HG03521 (cell line): ENCODE results near the gene PPP2R2D.

Experiments
- ATAC-seq: cut with Tn5 transposase; IDR thresholded peaks from one replicate; pipeline ENCODE4 v1.9.1; 2021; ENCODE audit warnings: mild to moderate bottlenecking, moderate library complexity; ENCODE audit not compliant: unreplicated experiment

PPP2R2D gene

GRCh38 chr10:131926253-131926652 is 25.4 kb downstream of the PPP2R2D start:
- no peak for ATAC-seq

- no peak for ATAC-seq
Observed at GRCh38 chr10:131926743-131927595, 26.2 kb downstream of the PPP2R2D start.

GRCh38 chr10:131928248-131929095 is 27.7 kb downstream of the PPP2R2D start:
- no peak for ATAC-seq

- ATAC-seq, result no peak
Observed at GRCh38 chr10:131929122-131929845, 28.5 kb downstream of the PPP2R2D start.

GRCh38 chr10:131930150-131930549 is 29.3 kb downstream of the PPP2R2D start:
- ATAC-seq, result no peak

- ATAC-seq, result no peak
Observed at GRCh38 chr10:131930586-131931330, 29.9 kb downstream of the PPP2R2D start.

- ATAC-seq, result no peak
Observed at GRCh38 chr10:131931981-131932380, 31.2 kb downstream of the PPP2R2D start.

GRCh38 chr10:131933016-131933695 is 32.3 kb downstream of the PPP2R2D start:
- ATAC-seq, result no peak

- ATAC-seq, result no peak
Observed at GRCh38 chr10:131933696-131934086, 32.9 kb downstream of the PPP2R2D start.

GRCh38 chr10:131934769-131935168 is 34.0 kb downstream of the PPP2R2D start:
- ATAC-seq, result no peak

- no peak for ATAC-seq
Observed at GRCh38 chr10:131935260-131935659, 34.5 kb downstream of the PPP2R2D start.

- no peak for ATAC-seq
Observed at GRCh38 chr10:131936294-131936693, 35.5 kb downstream of the PPP2R2D start.

- ATAC-seq, result no peak
Observed at GRCh38 chr10:131936736-131937135, 35.9 kb downstream of the PPP2R2D start.

GRCh38 chr10:131937836-131938235 is 37.0 kb downstream of the PPP2R2D start:
- no peak for ATAC-seq

GRCh38 chr10:131938681-131939080 is 37.9 kb downstream of the PPP2R2D start:
- no peak for ATAC-seq

- ATAC-seq, result no peak
Observed at GRCh38 chr10:131942455-131942854, 41.6 kb downstream of the PPP2R2D start.

- no peak for ATAC-seq
Observed at GRCh38 chr10:131943021-131943814, 42.4 kb downstream of the PPP2R2D start.

- ATAC-seq, result no peak
Observed at GRCh38 chr10:131944412-131944811, 43.6 kb downstream of the PPP2R2D start.
